Ovary (tissue), 3 donors: Measurements from ENCODE around the gene NIM1K.

Experiments
- CTCF ChIP-seq, 3 donors: fragments of 450-650 bp in 2 of 3; fragments of 200-600 bp in 1 of 3; IDR thresholded peaks; one replicate each; pipeline versions ENCODE4 v1.5.1 to v1.8.0; 2016 to 2022; ENCODE audit warnings: antibody characterized with exemption in 3 of 3, mild to moderate bottlenecking in 1 of 3
- EP300 ChIP-seq: sonication (generic); formaldehyde crosslinking; IDR thresholded peaks from one replicate; pipeline ENCODE4 v1.6.1; 2017; ENCODE audit warnings: antibody characterized with exemption
- POLR2A ChIP-seq: fragments of 450-650 bp; IDR thresholded peaks from one replicate; pipeline ENCODE4 v1.6.1; 2017; ENCODE audit warnings: antibody characterized with exemption, mild to moderate bottlenecking, moderate library complexity
- donor health status: DM: no; HTN: no; CAD: no.

DNA sequence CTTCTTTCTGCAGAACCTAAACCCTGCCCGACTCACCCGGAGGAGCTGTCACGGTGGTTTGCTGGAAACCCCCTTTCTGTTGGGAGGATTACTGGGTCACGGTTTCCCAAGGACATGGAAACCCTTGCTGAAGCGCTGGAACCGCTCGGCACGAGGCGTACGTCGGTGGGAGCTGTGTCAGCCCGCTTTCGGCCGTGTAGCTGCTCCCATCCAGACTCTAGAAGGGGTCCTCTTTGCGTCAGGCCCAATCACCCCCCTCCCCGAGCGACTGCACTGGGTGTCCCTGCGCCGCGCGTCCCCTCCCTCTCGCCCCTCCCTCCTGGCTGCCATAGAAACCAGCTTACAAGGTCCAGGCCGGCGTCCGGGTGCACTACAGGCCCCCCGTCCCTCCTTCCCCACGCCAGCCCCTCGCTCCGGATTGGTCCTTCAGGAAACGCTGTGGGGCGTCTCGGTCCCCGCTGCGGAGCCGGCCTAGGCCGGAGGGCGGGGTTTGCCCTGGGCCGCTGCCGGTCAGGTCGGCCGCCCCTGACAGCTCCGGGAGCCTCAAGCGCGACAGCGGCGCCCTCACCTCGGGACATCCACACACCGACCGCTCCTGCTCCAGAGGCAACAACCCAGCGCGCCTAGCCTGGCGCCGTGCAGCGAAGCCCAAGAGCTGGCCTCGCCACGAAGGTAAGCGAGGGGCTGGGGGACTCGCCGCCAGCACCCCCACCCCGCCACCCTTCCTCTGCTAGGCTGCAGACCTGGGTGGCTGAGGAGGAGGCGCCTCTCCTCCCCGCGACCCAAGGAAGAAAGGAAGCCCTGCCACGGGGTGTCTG lies at the start of gene NIM1K:
- no peak for TF ChIP-seq CTCF (IDR thresholded peaks at IDR 0.05)
- no peak for TF ChIP-seq POLR2A
- TF ChIP-seq EP300: no peak
